ENCODE data around the gene ACER2.
"Not testable (repeated sequence)": the region's sequence is repeated elsewhere in the genome, so short reads cannot be mapped to it uniquely, and the experiment has no call there.

The ACER2 gene

DNA sequence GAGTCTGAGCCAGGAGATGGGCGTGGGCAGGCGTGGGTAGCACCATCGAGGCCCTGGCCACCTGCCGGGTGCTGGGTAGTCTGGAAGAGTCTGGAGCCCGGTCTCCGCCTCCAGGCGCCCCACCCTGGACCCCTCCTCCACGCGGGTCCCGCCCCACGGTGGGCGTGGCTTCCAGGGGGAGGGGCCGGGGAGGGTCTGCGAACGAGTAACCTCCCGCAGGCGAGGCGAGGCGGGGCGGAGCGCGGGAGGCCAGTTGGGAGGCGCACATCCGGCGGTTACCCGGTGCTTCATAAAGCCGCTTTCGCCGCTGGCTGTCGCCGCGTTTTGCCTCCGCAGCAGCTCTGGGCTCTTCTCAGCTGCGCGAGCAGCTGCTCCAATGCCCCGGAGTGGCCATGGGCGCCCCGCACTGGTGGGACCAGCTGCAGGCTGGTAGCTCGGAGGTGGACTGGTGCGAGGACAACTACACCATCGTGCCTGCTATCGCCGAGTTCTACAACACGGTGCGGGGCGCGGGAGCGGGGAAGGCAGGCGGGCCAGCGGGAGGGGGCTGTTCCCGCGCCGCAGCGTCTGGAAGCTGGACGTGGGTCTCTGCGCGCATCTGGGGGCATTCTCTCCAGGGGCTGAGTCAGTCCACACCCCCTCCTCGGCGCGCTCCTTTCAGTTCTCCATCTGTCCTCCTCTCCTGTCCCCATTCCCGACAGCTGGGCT, at the start of gene ACER2:
Gene ACER2 (plus strand): TSS at position 317 of the 708 bp plus-strand sequence. CDS start 76 bp downstream, at position 393.
- DNase-seq (ENCODE audit: low read depth): peak; percentile 42

DNA sequence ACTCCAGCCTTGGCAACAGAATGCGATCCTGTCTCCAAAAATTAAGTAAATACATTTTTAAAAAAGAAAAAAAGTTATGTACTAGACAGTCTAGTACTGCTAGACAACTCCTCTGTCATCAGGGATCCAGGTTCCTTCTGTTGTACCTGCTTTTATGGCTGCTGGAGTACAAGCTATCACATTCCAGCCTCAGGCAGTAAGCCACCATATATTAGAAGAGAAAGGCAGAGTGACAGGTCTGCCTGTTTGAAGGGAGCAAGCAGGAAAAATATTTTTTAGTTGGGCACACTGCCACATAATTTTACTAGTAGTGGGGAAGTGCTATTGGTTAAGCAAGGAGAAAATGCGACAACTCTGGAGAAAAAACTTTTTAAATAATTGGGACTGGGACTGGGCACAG, 39.7 kb upstream of the ACER2 start:
- DNase-seq (ENCODE audit: low read depth): no peak

DNA sequence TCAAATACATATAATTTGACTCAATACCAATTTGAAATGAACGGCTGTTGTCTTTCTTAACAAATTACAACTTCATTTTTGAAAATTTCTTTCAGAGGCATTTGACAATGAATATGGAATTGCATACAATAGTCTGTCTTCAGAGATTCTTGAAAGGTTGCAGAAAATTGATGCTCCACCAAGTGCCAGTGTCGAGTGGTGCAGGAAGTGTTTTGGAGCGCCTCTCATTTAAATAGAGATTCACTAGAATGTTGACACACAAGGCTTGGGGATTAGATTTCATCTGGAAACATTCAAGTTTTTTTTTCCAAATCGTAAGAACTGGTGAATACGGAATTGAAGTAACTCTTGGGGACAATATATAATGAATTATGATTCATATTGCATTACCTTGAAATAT, 36.9 kb upstream of the ACER2 start:
- DNase-seq (ENCODE audit: low read depth): no peak

DNA sequence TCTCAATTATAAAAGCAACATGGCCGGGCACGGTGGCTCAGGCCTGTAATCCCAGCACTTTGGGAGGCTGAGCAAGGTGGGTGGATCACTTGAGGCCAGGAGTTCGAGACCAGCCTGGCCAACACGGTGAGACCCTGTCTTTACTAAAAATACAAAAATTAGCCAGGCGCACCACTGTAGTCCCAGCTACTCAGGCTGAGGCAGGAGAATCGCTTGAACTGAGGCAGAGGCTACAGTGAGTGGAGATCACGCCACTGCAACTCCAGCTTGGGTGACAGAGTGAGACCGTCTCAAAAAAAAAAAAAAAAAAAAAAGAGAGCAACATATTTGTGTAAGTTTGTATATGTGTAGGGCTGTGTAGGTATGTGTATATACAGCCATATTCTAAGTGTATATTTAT, 36.2 kb upstream of the ACER2 start:
- DNase-seq (ENCODE audit: low read depth): no peak

DNA sequence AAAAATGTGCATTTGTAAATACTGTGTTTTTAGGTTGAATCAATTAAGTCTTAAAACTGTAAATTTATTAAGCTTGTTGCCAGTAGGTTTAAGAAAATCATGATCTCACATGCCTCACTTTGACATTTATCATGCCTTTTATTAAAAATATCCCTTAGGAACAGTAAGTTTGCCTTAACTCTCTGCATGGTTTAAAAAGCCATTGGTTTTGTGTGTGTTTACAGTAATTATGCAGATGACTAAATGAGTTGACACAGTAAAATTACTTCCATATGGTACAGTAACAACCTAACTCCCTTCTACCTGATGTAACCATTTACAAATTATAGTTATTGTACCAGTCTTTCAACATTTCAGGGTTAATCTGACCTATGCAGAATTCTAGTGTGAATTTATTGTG, 35.3 kb upstream of the ACER2 start:
- DNase-seq (ENCODE audit: low read depth): no peak

DNA sequence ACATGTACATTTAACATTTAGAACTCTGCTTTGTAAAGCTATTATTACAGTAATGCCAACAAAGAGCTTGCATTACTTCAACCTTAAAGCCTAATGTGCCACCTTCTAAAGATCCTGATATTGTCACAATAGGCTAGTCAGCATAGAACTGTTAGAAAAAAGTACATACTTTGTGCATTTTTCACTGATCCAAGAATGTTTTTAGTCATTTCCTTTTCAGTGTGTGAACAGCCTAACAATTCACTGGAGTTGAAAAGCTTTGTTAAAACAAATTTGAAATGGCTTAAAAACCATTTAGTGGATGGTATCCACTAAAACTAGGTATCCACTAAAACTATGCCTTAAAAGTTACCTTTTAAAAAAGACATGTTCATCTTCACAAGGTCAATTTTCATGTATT, 33.3 kb upstream of the ACER2 start:
- DNase-seq (ENCODE audit: low read depth): no peak

DNA sequence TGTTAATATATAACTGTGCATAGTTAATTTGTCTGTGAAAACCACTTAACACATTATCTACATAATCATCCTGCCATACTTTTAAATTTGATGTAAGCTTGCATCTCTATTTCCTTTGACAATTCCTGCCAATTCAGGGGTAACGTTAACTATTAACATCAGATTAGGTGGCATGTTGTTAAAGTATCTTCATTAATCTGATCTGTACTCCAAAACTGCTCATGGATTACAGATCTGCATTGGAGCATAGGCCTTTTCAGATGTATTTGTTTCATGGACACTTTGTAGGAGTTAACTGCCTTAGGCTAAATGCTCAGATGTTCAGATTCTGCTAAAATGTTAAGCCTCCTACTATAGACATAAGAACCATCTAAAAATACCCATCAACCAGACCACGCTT, 31.9 kb upstream of the ACER2 start:
- DNase-seq (ENCODE audit: low read depth): no peak

DNA sequence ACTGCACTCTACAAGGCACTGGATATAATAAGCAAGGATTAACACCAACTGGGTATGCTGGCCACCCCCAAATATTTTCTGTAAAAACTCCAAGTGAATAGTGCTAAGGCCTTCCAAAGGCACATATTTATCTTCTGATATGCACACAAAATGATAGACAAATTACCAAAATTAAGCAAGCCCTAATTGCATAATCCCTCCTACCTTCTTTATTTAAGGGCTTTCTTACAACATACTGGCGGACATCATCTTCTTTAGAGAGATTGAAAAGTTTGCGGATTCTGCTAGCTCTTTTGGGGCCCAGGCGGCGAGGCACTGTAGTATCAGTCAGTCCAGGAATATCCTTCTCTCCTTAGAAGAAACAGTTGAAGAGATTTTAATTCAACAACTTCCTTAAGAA, 30.6 kb upstream of the ACER2 start:
- no peak for DNase-seq (ENCODE audit: low read depth)

DNA sequence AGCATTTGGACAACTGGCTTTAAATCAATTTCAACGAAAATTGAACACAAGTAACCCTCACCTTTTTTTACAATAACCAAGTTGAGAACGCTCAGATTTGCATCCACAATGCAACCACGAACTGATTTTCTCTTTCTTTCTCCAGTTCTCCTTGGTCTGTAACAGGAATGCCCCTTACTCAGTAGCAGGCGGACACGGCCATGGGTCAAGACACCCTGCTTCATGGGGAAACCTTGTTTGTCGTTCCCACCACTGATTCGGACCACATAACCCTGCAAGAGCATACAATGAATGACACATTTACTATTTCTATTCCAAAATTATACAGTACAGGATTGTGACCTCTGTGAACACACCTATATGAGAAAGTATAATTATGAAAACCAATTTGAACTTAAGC, 30.2 kb upstream of the ACER2 start:
- DNase-seq (ENCODE audit: low read depth): no peak

DNA sequence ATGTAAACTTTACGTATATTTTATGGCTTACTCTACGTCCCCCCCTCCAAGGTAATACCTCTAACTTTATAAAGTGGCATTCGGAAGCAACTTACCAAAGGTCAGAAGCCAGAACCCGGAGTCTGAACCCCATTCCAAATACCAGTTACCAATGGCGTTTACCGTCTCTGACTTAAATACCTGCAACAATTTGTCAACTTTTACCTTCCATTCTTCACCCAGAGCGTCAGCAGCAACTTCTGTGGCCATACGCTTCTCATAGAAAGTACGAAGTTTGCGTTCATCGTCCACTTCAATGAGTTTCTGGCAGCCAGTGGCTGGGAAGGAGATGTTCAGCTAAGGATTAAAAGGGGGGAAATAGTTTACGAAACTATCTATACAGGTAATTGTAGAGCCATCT, 29.5 kb upstream of the ACER2 start:
- DNase-seq (ENCODE audit: low read depth): no peak

DNA sequence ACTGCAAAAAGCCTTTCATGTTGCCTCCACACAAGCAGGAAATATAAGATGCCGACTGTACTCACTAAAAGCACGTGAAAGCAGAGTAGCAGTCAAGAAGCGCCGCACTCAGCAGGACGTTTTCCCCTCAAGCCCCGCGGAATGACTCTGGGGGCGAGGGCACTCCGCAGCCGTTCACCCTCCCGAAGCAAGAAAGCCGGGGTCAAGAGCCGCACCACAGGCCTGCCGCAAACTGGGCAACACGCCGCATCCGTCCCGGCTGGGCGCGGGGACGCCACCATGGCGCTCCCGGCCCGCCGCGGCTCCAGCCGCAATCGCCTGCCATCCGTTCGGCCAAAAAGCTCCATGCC, 29.1 kb upstream of the ACER2 start:
- no peak for DNase-seq (ENCODE audit: low read depth)

DNA sequence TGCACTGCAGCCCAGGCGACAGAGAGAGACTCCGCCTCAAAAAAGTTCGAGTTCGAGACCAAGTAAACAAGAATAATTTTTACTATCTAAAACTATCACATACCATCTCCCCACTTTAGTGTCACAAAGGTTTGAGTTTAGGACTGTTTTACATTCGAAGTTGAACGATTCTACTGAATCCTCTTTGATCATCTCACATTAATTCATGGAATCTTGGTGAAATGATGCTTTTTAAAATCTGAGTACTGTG, 28.1 kb upstream of the ACER2 start:
- DNase-seq (ENCODE audit: low read depth): no peak

DNA sequence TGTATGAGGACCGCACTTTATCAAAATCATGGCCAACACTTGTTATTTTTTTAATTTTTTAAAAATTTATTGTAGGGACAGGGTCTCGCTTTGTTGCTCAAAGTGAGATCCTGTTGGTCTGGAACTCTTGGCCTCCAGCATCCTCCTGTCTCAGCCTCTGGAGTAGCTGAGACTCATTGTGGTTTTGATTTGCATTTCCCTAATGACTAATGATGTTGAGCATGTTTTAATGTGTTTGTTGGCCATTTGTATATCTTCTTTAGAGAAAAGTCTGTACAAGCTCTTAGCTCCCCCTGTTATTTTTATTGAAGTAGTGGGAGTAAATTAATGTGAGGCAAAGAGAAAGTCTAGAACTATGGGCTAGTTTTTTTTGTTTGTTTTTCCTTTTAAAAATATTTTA, 27.2 kb upstream of the ACER2 start:
- DNase-seq (ENCODE audit: low read depth): no peak

DNA sequence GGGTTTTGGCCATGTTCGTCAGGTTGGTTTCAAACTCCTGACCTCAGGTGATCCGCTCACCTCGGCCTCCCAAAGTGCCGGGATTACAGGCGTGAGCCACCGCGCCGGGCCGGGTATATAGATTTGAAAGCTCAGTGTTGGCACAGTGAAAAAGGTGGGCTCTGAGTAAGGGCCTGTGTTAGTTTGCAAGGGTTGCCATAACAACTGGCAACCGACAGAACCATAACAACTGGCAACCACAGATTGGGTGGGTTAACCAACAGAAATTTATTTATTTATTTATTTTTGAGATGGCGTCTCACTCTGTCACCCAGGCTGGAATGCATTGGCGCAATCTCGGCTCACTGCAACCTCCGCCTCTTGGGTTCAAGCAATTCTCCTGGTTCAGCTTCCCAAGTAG, 23.6 kb upstream of the ACER2 start:
- not testable (repeated sequence) for DNase-seq (ENCODE audit: low read depth)

DNA sequence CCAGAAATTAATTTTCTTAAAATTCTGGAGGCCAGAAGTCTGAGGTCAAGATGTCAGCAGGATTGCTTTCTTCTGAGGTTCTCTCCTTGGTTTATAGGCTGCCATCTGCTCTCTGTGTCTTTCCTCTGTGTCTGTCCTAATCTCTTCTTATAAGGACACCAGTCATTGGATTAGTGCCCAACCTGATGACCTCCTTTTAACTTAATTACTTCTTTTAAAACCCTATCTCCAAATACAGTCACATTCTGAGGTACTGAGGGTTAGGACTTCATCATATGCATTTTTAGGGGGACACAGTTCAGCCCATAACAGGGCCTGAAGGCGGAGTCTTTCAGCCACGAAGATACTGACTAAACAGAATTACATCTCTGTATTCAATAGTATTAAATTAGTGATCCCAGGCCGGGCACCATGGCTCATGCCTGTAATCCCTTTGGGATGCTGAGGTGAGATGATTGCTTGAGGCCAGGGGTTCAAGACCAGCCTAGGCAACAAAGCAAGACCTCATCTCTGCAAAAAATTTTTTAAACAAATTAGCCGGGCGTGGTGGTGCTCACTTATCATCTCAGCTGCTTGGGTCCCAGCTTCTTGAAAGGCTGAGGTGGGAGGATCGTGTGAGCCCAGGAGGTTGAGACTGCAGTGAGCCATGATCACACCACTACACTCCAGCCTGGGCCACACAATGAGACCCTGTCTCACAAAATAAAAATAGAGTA, 22.9 kb upstream of the ACER2 start:
- DNase-seq (ENCODE audit: low read depth): no peak

DNA sequence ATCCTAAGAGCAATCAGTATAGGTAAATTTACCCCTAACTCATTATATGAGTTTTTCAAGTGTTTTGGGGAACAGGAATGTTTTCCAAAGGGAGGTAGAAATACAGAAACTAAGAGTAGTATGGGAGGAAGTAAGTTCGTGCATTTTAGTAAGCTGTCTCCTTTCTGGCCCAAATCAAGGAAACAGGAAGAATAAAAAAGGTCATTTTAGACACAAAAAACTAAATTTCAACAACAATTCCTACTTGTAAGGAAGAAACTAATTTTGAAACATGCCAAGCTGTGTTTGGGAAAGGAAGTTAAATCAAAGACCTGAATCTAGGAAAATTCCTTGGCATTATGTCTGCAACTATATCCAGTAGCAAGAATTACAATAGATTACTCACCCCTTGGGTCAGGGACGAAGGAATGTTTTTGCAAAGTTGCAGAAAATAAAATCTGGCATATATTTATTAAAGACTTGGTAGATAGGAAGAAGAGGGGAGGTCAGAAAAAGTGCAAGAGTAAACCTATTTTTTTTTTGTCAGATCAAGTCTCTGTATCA, 22.2 kb upstream of the ACER2 start:
- DNase-seq (ENCODE audit: low read depth): no peak

DNA sequence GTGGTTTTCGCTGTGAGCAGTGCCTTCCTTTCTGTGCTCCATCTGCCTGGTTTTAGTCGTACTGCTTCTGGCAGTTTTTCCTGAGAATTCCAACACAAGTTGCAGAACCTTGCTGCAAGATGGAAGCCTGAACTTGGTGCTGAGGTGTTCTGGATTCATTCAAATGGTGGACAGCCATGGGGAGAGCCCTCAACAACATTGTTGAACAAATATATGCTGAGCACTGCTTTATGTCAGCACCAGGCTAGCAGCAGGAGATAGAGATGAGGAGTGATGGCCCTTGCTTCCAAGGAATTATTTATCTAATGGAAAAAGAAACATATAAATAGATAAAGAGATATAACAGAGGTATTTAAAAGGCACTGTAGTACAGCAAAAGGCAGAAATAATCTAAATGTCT, 21.5 kb upstream of the ACER2 start:
- no peak for DNase-seq (ENCODE audit: low read depth)

DNA sequence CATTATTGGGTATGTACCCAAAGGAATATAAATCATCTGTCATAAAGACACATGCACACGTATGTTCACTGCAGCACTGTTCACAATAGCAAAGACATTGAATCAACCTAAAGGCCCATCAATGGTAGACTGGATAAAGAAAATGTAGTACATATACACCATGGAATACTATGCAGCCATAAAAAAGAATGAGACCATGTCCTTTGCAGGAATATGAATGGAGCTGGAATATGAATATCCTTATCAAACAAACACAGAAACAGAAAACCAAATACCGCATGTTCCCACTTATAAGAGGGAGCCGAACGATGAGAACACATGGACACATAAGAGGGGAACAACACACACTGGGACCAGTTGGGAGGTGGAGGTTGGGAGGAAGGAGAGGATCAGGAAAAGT, 19.3 kb upstream of the ACER2 start:
- DNase-seq (ENCODE audit: low read depth): not testable (repeated sequence)

DNA sequence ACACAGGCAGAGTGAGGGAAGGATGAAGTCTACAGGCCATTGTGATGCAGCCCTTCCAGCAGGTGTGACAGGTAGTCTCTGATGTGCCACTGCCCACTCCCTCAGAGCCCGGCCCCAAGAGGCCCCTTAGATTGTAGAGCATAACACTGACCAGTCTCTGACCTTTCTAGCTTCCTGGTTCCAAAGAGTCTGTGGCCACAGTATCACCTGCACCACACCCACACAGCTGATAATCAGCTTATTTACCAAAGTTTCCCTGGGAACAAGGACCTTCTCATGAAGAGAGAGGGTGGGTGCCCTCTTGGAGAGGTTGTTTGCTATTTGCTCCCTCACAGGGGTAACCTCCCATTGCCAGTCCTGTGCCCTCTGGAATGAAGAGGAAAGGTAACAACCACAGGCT, 11.0 kb upstream of the ACER2 start:
- no peak for DNase-seq (ENCODE audit: low read depth)

DNA sequence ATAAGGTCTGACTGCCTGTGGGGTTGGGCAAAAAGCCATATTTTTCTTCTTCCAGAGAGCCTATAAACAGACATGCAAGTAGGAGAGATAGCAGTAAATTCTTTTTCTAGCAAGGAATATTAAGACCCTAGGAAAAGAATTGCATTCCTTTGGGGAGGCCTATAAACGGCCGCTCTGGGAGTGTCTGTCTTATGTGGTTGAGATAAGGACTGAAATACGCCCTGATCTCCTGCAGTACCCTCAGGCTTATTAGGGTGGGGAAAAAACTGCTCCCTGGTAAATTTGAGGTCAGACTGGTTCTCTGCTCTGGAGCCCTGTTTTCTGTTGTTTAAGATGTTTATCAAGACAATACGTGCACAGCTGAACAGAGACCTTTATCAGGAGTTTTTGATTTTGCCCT, 5.6 kb upstream of the ACER2 start:
- not testable (repeated sequence) for DNase-seq (ENCODE audit: low read depth)

DNA sequence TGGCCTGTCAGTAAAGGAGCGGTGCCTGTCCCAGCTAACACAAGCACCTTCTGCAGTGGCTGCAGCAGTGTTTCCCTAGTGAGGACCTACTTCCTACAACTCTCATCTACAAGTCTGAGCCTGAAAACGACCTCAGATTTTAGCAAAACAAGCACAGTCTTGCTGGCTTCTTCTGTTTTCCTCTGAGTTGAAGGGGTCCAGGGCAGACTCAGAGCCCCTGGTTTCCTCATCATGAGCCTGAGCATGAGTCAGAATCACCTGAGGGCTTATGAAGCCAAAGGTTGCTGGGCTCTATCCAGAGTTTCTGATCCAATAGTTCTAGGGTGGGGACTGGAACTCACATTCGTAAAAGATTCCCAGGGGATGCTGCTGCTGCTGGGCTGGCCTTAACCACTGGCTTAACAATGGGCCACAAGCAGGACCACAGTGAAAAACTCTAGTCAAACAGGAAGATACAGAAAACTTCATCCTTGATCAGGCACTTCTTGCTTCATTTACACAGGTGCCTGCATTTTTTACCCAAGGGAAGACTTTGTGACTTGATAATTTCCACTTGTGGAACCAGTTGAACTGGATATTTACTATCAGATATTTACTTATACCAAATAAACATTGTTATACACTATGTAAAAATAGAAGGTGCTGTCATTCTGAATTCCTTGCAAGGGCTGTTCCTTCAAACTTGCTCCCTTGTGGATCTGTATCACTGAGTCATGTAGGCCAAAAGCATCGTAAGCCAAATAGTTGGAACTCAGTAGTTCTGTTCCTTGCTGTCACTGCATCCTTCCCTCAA, 4.3 kb upstream of the ACER2 start:
- no peak for DNase-seq (ENCODE audit: low read depth)

DNA sequence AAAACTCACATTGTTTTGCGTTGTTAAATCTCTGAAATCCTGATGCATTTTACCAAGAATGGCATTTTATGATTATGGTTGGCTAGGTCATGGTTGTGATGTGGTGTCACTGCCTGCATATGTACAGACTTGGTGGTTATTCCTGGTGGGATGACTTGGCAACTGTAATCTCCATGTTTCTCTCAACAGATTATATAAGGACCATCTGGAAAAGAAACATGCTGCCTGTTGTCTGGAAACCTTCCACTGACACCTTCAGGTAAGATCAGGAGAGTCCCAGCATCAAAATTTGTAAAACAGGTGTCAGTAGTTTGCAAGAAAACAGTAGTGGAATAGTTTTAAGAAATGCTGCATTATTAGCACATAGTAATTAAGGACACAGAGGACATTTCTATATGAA, 3.0 kb upstream of the ACER2 start:
- no peak for DNase-seq (ENCODE audit: low read depth)

DNA sequence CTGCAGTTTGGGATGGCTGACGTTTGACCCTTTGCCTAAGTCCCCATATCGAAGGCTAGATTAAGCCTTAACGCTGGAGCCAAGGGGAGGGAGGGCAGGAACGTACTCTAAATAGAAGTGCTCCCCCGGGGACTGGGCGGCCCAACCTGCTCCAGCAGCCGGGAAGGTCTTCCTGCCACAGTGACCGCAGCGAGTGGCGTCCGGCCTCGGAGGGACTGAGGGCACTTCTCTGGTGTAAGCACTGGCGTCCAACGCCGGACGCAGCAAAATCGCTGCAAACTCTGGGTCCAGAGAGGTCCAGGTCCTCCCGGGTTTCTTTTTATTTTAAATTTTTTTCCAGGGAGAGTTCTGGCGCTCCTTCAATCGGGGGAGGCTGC, 505 bp upstream of the ACER2 start:
- DNase-seq (ENCODE audit: low read depth): no peak

Data from HS-27A (cell line).